Measurements from ENCODE around the gene TBCEL. TPM values are rescaled to one million over a fixed set of nuclear protein-coding genes. Genes with fewer than 3 reads are reported as not detected.

TBCEL gene
- polyA plus RNA-seq, 1 donor (not counting 4 experiments of a cell fraction or from before 2014, with no cell fraction given), result 15.1 TPM

- peaks cover 4 to 9% of the 10 kb centered on the region in 2 experiments for H3K36me3 ChIP-seq (ENCODE audit: control insufficient read depth in 2 of 2, extremely low read depth in 1 of 2, insufficient read depth in 2 of 2, low read length in 2 of 2)
- dilution Hi-C loops (cut with MboI; ENCODE audit: extremely low pct_ligation_motif_present, low sequenced_read_pairs), result no loop called here
- no peaks in the 10 kb centered on the region for H3K4me1 ChIP-seq (ENCODE audit: control insufficient read depth, extremely low read depth, insufficient read depth, low read length)
- H3K79me2 ChIP-seq (ENCODE audit: control insufficient read depth, insufficient read depth, low read length), result no peaks in the 10 kb centered on the region
- H4K20me1 ChIP-seq (ENCODE audit: control insufficient read depth, extremely low read depth, insufficient read depth, low read length), result no peaks in the 10 kb centered on the region
- H3K4me3 ChIP-seq (ENCODE audit: control insufficient read depth in 2 of 3, extremely low read depth in 1 of 3, insufficient read depth in 2 of 3, low read depth in 1 of 3, low read length in 3 of 3), result no peak overlapping the region
- no peak overlapping the region for H2AFZ ChIP-seq (ENCODE audit: control insufficient read depth, low read length)
- no peak overlapping the region for H3K4me2 ChIP-seq (ENCODE audit: control insufficient read depth, extremely low read depth, insufficient read depth, low read depth, low read length)
- H3K9me1 ChIP-seq (ENCODE audit: control insufficient read depth, extremely low read depth, insufficient read depth, low read length), result no peaks in the 10 kb centered on the region
- TF ChIP-seq CTCF (optimal IDR thresholded peaks at IDR 0.05 in 1 of 3, IDR thresholded peaks at IDR 0.05 in 1 of 3, conservative IDR thresholded peaks at IDR 0.05 in 1 of 3; ENCODE audit: extremely low read depth in 1 of 3, insufficient read depth in 2 of 3, low read length in 3 of 3) (no peak), EZH2 (IDR thresholded peaks at IDR 0.05; ENCODE audit: low read length) (no peak)
- H3K27ac ChIP-seq (ENCODE audit: control insufficient read depth, insufficient read depth, low read length), result no peak overlapping the region
- H3K9me3 ChIP-seq (ENCODE audit: control insufficient read depth, low read depth, low read length), result no peaks in the 10 kb centered on the region
- no peak for FAIRE-seq
- no peak for DNase-seq (ENCODE audit: low read depth, low spot score)
- no peaks in the 10 kb centered on the region for H3K27me3 ChIP-seq (ENCODE audit: control insufficient read depth, extremely low read depth, insufficient read depth, low read length)
- H3K9ac ChIP-seq (ENCODE audit: control insufficient read depth, extremely low read depth, insufficient read depth, low read length), result no peak overlapping the region
Observed at GRCh38 chr11:121068787-121069186, 44.9 kb downstream of the TBCEL start.

GRCh38 chr11:121070951-121071845, 47.3 kb downstream of the TBCEL start:
- dilution Hi-C loops (cut with MboI; ENCODE audit: extremely low pct_ligation_motif_present, low sequenced_read_pairs), result no loop called here
- FAIRE-seq, result no peak

More at GRCh38 chr11:121070951-121071845, 47.3 kb downstream of the TBCEL start:
- Histone ChIP-seq H3K9me1 (ENCODE audit: control insufficient read depth, extremely low read depth, insufficient read depth, low read length) (no peaks in the 10 kb centered on the region), H3K79me2 (ENCODE audit: control insufficient read depth, insufficient read depth, low read length) (no peaks in the 10 kb centered on the region), H4K20me1 (ENCODE audit: control insufficient read depth, extremely low read depth, insufficient read depth, low read length) (no peaks in the 10 kb centered on the region), H3K27me3 (ENCODE audit: control insufficient read depth, extremely low read depth, insufficient read depth, low read length) (no peaks in the 10 kb centered on the region), H3K4me2 (ENCODE audit: control insufficient read depth, extremely low read depth, insufficient read depth, low read depth, low read length) (no peak overlapping the region), H3K27ac (ENCODE audit: control insufficient read depth, insufficient read depth, low read length) (no peak overlapping the region), H3K9me3 (ENCODE audit: control insufficient read depth, low read depth, low read length) (no peaks in the 10 kb centered on the region), H2AFZ (ENCODE audit: control insufficient read depth, low read length) (no peak overlapping the region), H3K4me1 (ENCODE audit: control insufficient read depth, extremely low read depth, insufficient read depth, low read length) (no peaks in the 10 kb centered on the region), H3K9ac (ENCODE audit: control insufficient read depth, extremely low read depth, insufficient read depth, low read length) (no peak overlapping the region), H3K4me3 (ENCODE audit: control insufficient read depth in 2 of 3, extremely low read depth in 1 of 3, insufficient read depth in 2 of 3, low read depth in 1 of 3, low read length in 3 of 3) (no peak overlapping the region), H3K36me3 (ENCODE audit: control insufficient read depth in 2 of 2, extremely low read depth in 1 of 2, insufficient read depth in 2 of 2, low read length in 2 of 2) (peaks cover 4 to 7% of the 10 kb centered on the region in 2 experiments)
- TF ChIP-seq EZH2 (IDR thresholded peaks at IDR 0.05; ENCODE audit: low read length) (no peak), CTCF (optimal IDR thresholded peaks at IDR 0.05 in 1 of 3, IDR thresholded peaks at IDR 0.05 in 1 of 3, conservative IDR thresholded peaks at IDR 0.05 in 1 of 3; ENCODE audit: extremely low read depth in 1 of 3, insufficient read depth in 2 of 3, low read length in 3 of 3) (no peak)
- no peak for DNase-seq (ENCODE audit: low read depth, low spot score)

All from keratinocyte (primary cell).